Mesendoderm (in vitro differentiated cells): ENCODE measurements around the gene F12.
A peak's percentile ranks its signal among the peaks of the same experiment; 100 is the strongest.
"Not testable (repeated sequence)": the region's sequence is repeated elsewhere in the genome, so short reads cannot be mapped to it uniquely, and the experiment has no call there.

Experiments
- DNase-seq: peaks from one replicate; pipeline ENCODE4 v3.0.0; 2013
- H2AK5ac ChIP-seq: 2 replicates; pipeline ENCODE4 v1.6.1; 2013; ENCODE audit warnings: low read length, inconsistent platforms
- H2BK120ac ChIP-seq: 2 replicates; pipeline ENCODE4 v1.6.1; 2013; ENCODE audit warnings: low read depth, mild to moderate bottlenecking, low read length, moderate library complexity, mixed read lengths
- H2BK15ac ChIP-seq: replicated peaks from 2 replicates; pipeline ENCODE4 v1.6.1; 2013; ENCODE audit warnings: low read depth, mild to moderate bottlenecking, moderate library complexity
- H2BK5ac ChIP-seq: 2 replicates; pipeline ENCODE4 v1.6.1; 2013; ENCODE audit warnings: low read length, inconsistent platforms
- H3K18ac ChIP-seq: 2 replicates; pipeline ENCODE4 v1.6.1; 2013; ENCODE audit warnings: mild to moderate bottlenecking, low read length, mixed read lengths
- H3K23ac ChIP-seq: one replicate; pipeline ENCODE4 v1.6.1; 2013; ENCODE audit warnings: low read length
- H3K27ac ChIP-seq: 2 replicates; pipeline ENCODE4 v1.5.1; 2013; ENCODE audit warnings: low read depth, mild to moderate bottlenecking, inconsistent platforms, low read length, moderate library complexity
- H3K27me3 ChIP-seq: 2 replicates; pipeline ENCODE4 v1.6.1; 2013; ENCODE audit warnings: low read length, control low read depth, mild to moderate bottlenecking, inconsistent platforms; ENCODE audit not compliant: insufficient read depth, poor library complexity
- H3K36me3 ChIP-seq: 2 replicates; pipeline ENCODE4 v1.6.1; 2013; ENCODE audit warnings: low read length, inconsistent platforms; ENCODE audit not compliant: control insufficient read depth, insufficient read depth
- H3K4ac ChIP-seq: one replicate; pipeline ENCODE4 v1.6.1; 2013; ENCODE audit warnings: low read depth, mild to moderate bottlenecking, low read length, moderate library complexity
- H3K4me1 ChIP-seq: 2 replicates; pipeline ENCODE4 v1.6.1; 2013; ENCODE audit warnings: low read depth, low read length, inconsistent platforms; ENCODE audit not compliant: control insufficient read depth
- H3K4me2 ChIP-seq: 2 replicates; pipeline ENCODE4 v1.6.1; 2013; ENCODE audit warnings: low read length
- H3K4me3 ChIP-seq: 2 replicates; pipeline ENCODE4 v1.5.1; 2013; ENCODE audit warnings: mild to moderate bottlenecking, low read length
- H3K56ac ChIP-seq: one replicate; pipeline ENCODE4 v1.6.1; 2013; ENCODE audit warnings: low read length
- H3K79me1 ChIP-seq: 2 replicates; pipeline ENCODE4 v1.6.1; 2013; ENCODE audit warnings: low read length, inconsistent platforms
- H3K79me2 ChIP-seq: 2 replicates; pipeline ENCODE4 v1.6.1; 2013; ENCODE audit warnings: mild to moderate bottlenecking, low read length; ENCODE audit not compliant: control insufficient read depth, insufficient read depth
- H3K9ac ChIP-seq: 2 replicates; pipeline ENCODE4 v1.6.1; 2013; ENCODE audit warnings: low read length, inconsistent platforms
- H4K5ac ChIP-seq: one replicate; pipeline ENCODE4 v1.6.1; 2013; ENCODE audit warnings: low read length
- H4K8ac ChIP-seq: one replicate; pipeline ENCODE4 v1.6.1; 2013; ENCODE audit warnings: low read depth, mild to moderate bottlenecking, control low read depth, low read length, moderate library complexity
- WGBS: extraction: QIAGEN DNeasy Blood & Tissue Kit; methylation state at CpG from one replicate; pipeline ENCODE4 v1.1.7; 2013; ENCODE audit warnings: low lambda C conversion rate, missing lambda C conversion rate; ENCODE audit not compliant: insufficient coverage; ENCODE audit errors: extremely low coverage; 5-methylcytosine and 5-hydroxymethylcytosine counted together

F12 gene

GRCh38 chr5:177425801-177426565 is 16.6 kb upstream of the F12 start:
- H3K27me3 ChIP-seq: no peaks in the 10 kb centered on the region
- no CpG with 5 or more reads among the region's 52 CpGs for WGBS
- peak overlapping the region; percentile 83 for H3K4me2 ChIP-seq
- peak overlapping the region; percentile 83 for H3K56ac ChIP-seq
- peaks cover 11% of the 10 kb centered on the region for H3K79me1 ChIP-seq
- H2BK5ac ChIP-seq: no peak overlapping the region
- no peaks in the 10 kb centered on the region for H3K36me3 ChIP-seq
- H3K9ac ChIP-seq: peak overlapping the region; percentile 70
- no peak overlapping the region for H4K8ac ChIP-seq
- H3K23ac ChIP-seq: no peak overlapping the region
- H2AK5ac ChIP-seq: no peak overlapping the region
- H3K79me2 ChIP-seq: peaks cover 5% of the 10 kb centered on the region
- H2BK120ac ChIP-seq: no peak overlapping the region
- H3K4me1 ChIP-seq: peaks cover 6% of the 10 kb centered on the region
- no peak overlapping the region for H2BK15ac ChIP-seq
- peak overlapping the region; percentile 69 for H3K27ac ChIP-seq
- H4K5ac ChIP-seq: no peak overlapping the region
- H3K18ac ChIP-seq: peak overlapping the region; percentile 11
- peak overlapping the region; percentile 55 for H3K4me3 ChIP-seq
- H3K4ac ChIP-seq: no peak overlapping the region
- peak; percentile 100 for DNase-seq

- DNase-seq: no peak
- Histone ChIP-seq H3K79me1 (peaks cover 11% of the 10 kb centered on the region), H4K8ac (no peak overlapping the region), H2BK15ac (no peak overlapping the region), H3K56ac (peak overlapping the region; percentile 75), H3K36me3 (no peaks in the 10 kb centered on the region), H2AK5ac (peak overlapping the region; percentile 37), H4K5ac (no peak overlapping the region), H3K9ac (peak overlapping the region; percentile 41), H3K18ac (no peak overlapping the region), H3K27ac (peak overlapping the region; percentile 69), H3K4me1 (peaks cover 6% of the 10 kb centered on the region), H2BK120ac (no peak overlapping the region), H3K4ac (no peak overlapping the region), H3K79me2 (peaks cover 5% of the 10 kb centered on the region), H3K4me3 (peak overlapping the region; percentile 55), H3K4me2 (peak overlapping the region; percentile 83), H2BK5ac (no peak overlapping the region), H3K23ac (no peak overlapping the region), H3K27me3 (no peaks in the 10 kb centered on the region)
- no CpG with 5 or more reads among the region's 13 CpGs for WGBS
Observed at GRCh38 chr5:177425196-177425800, 15.9 kb upstream of the F12 start.

- no CpG with 5 or more reads among the region's 2 CpGs for WGBS
- Histone ChIP-seq H3K9ac (no peak overlapping the region), H3K4ac (no peak overlapping the region), H2BK15ac (no peak overlapping the region), H3K4me3 (no peak overlapping the region), H3K79me1 (peaks cover 8% of the 10 kb centered on the region), H3K4me2 (no peak overlapping the region), H3K4me1 (peaks cover 6% of the 10 kb centered on the region), H3K79me2 (peaks cover 5% of the 10 kb centered on the region), H3K27me3 (no peaks in the 10 kb centered on the region), H3K18ac (no peak overlapping the region), H2BK5ac (no peak overlapping the region), H3K36me3 (no peaks in the 10 kb centered on the region), H3K56ac (no peak overlapping the region), H2AK5ac (no peak overlapping the region), H2BK120ac (no peak overlapping the region), H3K23ac (no peak overlapping the region), H3K27ac (no peak overlapping the region), H4K8ac (no peak overlapping the region), H4K5ac (no peak overlapping the region)
- DNase-seq: no peak
Observed at GRCh38 chr5:177423671-177424070, 14.3 kb upstream of the F12 start.

- H3K18ac ChIP-seq: no peak overlapping the region
- H4K5ac ChIP-seq: no peak overlapping the region
- H3K4me1 ChIP-seq: peaks cover 4% of the 10 kb centered on the region
- H3K4me2 ChIP-seq: no peak overlapping the region
- H3K79me1 ChIP-seq: no peaks in the 10 kb centered on the region
- no peak overlapping the region for H3K27ac ChIP-seq
- H3K23ac ChIP-seq: no peak overlapping the region
- DNase-seq: no peak
- no peak overlapping the region for H4K8ac ChIP-seq
- WGBS: no CpG with 5 or more reads among the region's 6 CpGs
- H3K4ac ChIP-seq: no peak overlapping the region
- H3K4me3 ChIP-seq: no peak overlapping the region
- H2BK5ac ChIP-seq: no peak overlapping the region
- H3K9ac ChIP-seq: no peak overlapping the region
- H2BK120ac ChIP-seq: no peak overlapping the region
- no peaks in the 10 kb centered on the region for H3K27me3 ChIP-seq
- H2AK5ac ChIP-seq: no peak overlapping the region
- no peak overlapping the region for H3K56ac ChIP-seq
- H2BK15ac ChIP-seq: no peak overlapping the region
- H3K79me2 ChIP-seq: no peaks in the 10 kb centered on the region
- H3K36me3 ChIP-seq: no peaks in the 10 kb centered on the region
Observed at GRCh38 chr5:177421062-177421798, 11.9 kb upstream of the F12 start.

- H3K27ac ChIP-seq, H2BK5ac ChIP-seq, H3K18ac ChIP-seq, H3K56ac ChIP-seq, H3K79me1 ChIP-seq, H3K79me2 ChIP-seq, DNase-seq, H4K8ac ChIP-seq, H4K5ac ChIP-seq, H3K36me3 ChIP-seq, H2BK120ac ChIP-seq, H3K4me3 ChIP-seq, H3K4me2 ChIP-seq, H3K27me3 ChIP-seq, H3K9ac ChIP-seq, H3K23ac ChIP-seq, H3K4me1 ChIP-seq, H2BK15ac ChIP-seq, H2AK5ac ChIP-seq, H3K4ac ChIP-seq: not testable (repeated sequence)
- WGBS: no CpG with 5 or more reads among the region's 7 CpGs
Observed at GRCh38 chr5:177420472-177420871, 11.1 kb upstream of the F12 start.
